Smooth muscle cell (in vitro differentiated cells): ENCODE data around the gene COL23A1. TPM values are rescaled to one million over a fixed set of nuclear protein-coding genes. Genes with fewer than 3 reads are reported as not detected.

Experiments used
- DNase-seq: peaks from one replicate; lab custom pipeline; 2025; ENCODE audit not compliant: unreplicated experiment; lab: John Stamatoyannopoulos, UW
- H2AFZ ChIP-seq: fragments of 200-600 bp; sonication (generic); 2 replicates; pipeline ENCODE4 v1.6.0; 2016; ENCODE audit warnings: antibody characterized with exemption, low read depth, mild to moderate bottlenecking
- H3F3A ChIP-seq: fragments of 200-600 bp; sonication (generic); 2 replicates; pipeline ENCODE4 v1.6.0; 2017; ENCODE audit warnings: antibody characterized with exemption, low read depth
- H3K27ac ChIP-seq: fragments of 200-600 bp; sonication (generic); 2 replicates; pipeline ENCODE4 v1.5.1; 2016; ENCODE audit warnings: low read depth, mild to moderate bottlenecking
- H3K27me3 ChIP-seq: fragments of 200-600 bp; sonication (generic); 2 replicates; pipeline ENCODE4 v1.6.1; 2016; ENCODE audit warnings: low read depth, mild to moderate bottlenecking
- H3K36me3 ChIP-seq: fragments of 200-600 bp; sonication (generic); 2 replicates; pipeline ENCODE4 v1.5.1; 2016; ENCODE audit warnings: low read depth
- H3K4me1 ChIP-seq: fragments of 200-600 bp; sonication (generic); 2 replicates; pipeline ENCODE4 v1.5.1; 2016; ENCODE audit warnings: low read depth
- H3K4me2 ChIP-seq: fragments of 200-600 bp; sonication (generic); 2 replicates; pipeline ENCODE4 v1.6.0; 2016; ENCODE audit warnings: mild to moderate bottlenecking
- H3K4me3 ChIP-seq: fragments of 200-600 bp; sonication (generic); 2 replicates; pipeline ENCODE4 v1.5.1; 2016; ENCODE audit warnings: mild to moderate bottlenecking
- H3K79me2 ChIP-seq: fragments of 200-600 bp; sonication (generic); 2 replicates; pipeline ENCODE4 v1.6.0; 2016; ENCODE audit warnings: low read depth, mild to moderate bottlenecking
- H3K9ac ChIP-seq: fragments of 200-600 bp; sonication (generic); 2 replicates; pipeline ENCODE4 v1.6.0; 2016; ENCODE audit warnings: low read depth
- H3K9me3 ChIP-seq: fragments of 200-600 bp; sonication (generic); replicated peaks from 2 replicates; pipeline ENCODE4 v1.5.1; 2016; ENCODE audit warnings: low read depth
- H4K20me1 ChIP-seq: fragments of 200-600 bp; sonication (generic); 2 replicates; pipeline ENCODE4 v1.6.0; 2016; ENCODE audit warnings: low read depth
- WGBS: methylation state at CpG from one replicate; pipeline ENCODE4 v1.1.7; 2016; ENCODE audit warnings: low lambda C conversion rate; 5-methylcytosine and 5-hydroxymethylcytosine counted together
- polyA plus RNA-seq: library from polyadenylated mRNA; unstranded; fragments of >200 nt; fragmentation: Nextera tagmentation; extraction: Ambion mirVana; gene quantifications from 2 replicates; pipeline ENCODE4 v1.2.1, GENCODE V29; 2016
- total RNA-seq: library from RNA; depleted of rRNA; stranded (reverse); fragments of >200 nt; gene quantifications from 2 replicates; pipeline ENCODE4 v1.2.3, GENCODE V29; 2014
- TF ChIP-seq, protein P1 (sequence below): fragments of 200-600 bp; sonication (generic); IDR thresholded peaks from 2 replicates; pipeline ENCODE4 v1.5.1; 2017; ENCODE audit warnings: borderline replicate concordance, mild to moderate bottlenecking, antibody characterized with exemption; ENCODE audit not compliant: insufficient read depth, poor library complexity, severe bottlenecking

Gene COL23A1
- total and polyA plus RNA-seq, 2 experiments from 2014 or later = 5.3 to 27.4 TPM

DNA sequence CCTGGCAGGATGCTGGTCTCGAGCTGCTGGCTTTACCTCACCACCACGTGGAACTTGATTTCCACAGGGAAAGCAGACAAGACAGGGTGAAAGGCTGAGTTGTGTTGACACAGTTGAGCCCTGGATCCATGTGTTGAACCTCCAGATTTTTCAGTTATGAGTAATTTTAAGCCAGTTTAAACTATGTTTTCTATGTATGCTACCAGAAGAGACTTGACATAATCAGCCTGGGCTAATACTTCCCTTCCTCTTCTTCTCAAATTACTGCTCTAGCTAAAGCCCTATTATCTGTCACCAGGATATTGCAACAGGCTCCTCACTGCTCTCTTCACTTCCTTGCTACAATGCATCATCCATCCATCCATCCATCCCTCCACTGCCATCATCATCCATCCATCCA lies 345.6 kb downstream of the COL23A1 start:
- no peak overlapping the region for H2AFZ ChIP-seq
- H3K9ac ChIP-seq = no peak overlapping the region
- no peaks in the 10 kb centered on the region for H3K36me3 ChIP-seq
- TF ChIP-seq, protein P1, sequence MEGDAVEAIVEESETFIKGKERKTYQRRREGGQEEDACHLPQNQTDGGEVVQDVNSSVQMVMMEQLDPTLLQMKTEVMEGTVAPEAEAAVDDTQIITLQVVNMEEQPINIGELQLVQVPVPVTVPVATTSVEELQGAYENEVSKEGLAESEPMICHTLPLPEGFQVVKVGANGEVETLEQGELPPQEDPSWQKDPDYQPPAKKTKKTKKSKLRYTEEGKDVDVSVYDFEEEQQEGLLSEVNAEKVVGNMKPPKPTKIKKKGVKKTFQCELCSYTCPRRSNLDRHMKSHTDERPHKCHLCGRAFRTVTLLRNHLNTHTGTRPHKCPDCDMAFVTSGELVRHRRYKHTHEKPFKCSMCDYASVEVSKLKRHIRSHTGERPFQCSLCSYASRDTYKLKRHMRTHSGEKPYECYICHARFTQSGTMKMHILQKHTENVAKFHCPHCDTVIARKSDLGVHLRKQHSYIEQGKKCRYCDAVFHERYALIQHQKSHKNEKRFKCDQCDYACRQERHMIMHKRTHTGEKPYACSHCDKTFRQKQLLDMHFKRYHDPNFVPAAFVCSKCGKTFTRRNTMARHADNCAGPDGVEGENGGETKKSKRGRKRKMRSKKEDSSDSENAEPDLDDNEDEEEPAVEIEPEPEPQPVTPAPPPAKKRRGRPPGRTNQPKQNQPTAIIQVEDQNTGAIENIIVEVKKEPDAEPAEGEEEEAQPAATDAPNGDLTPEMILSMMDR = no peak
- H4K20me1 ChIP-seq = no peaks in the 10 kb centered on the region
- H3K4me1 ChIP-seq = no peaks in the 10 kb centered on the region
- H3K27me3 ChIP-seq = no peaks in the 10 kb centered on the region
- peak overlapping the region; percentile 18 for H3K4me2 ChIP-seq
- H3F3A ChIP-seq = no peaks in the 10 kb centered on the region
- no peaks in the 10 kb centered on the region for H3K9me3 ChIP-seq
- H3K27ac ChIP-seq = peak overlapping the region; percentile 67
- no peaks in the 10 kb centered on the region for H3K79me2 ChIP-seq
- no peak for DNase-seq
- no peak overlapping the region for H3K4me3 ChIP-seq
- 29% methylated on average over 2 of the region's 2 CpGs for WGBS

DNA sequence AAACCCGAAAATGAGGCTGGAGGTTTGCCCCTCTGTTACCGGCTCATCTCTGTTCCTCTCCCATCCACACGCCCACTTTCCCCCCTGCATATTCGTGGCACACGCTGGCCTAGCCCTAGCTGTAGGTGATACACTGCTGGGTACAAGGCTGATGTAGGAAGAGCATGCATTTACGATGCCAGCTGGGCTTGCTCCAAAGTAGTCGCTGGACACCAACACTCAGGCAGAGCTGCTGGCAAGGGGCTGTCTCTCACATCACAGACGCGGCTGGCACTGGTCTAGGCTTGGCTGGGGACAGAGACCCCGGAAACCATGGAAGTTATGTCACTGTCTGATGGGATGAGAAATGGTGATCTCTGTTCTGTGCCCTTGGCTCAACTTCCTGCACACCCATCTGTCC lies 347.8 kb downstream of the COL23A1 start:
- DNase-seq = no peak
- no peaks in the 10 kb centered on the region for H3K4me1 ChIP-seq
- no peaks in the 10 kb centered on the region for H3K36me3 ChIP-seq
- TF ChIP-seq, protein P1 = no peak
- H3K79me2 ChIP-seq = no peaks in the 10 kb centered on the region
- no peak overlapping the region for H3K27ac ChIP-seq
- no peaks in the 10 kb centered on the region for H4K20me1 ChIP-seq
- no peak overlapping the region for H2AFZ ChIP-seq
- no peaks in the 10 kb centered on the region for H3F3A ChIP-seq
- no peaks in the 10 kb centered on the region for H3K9me3 ChIP-seq
- no peak overlapping the region for H3K4me2 ChIP-seq
- WGBS = 91% methylated on average over 10 of the region's 10 CpGs
- H3K9ac ChIP-seq = no peak overlapping the region
- H3K27me3 ChIP-seq = no peaks in the 10 kb centered on the region
- no peak overlapping the region for H3K4me3 ChIP-seq

DNA sequence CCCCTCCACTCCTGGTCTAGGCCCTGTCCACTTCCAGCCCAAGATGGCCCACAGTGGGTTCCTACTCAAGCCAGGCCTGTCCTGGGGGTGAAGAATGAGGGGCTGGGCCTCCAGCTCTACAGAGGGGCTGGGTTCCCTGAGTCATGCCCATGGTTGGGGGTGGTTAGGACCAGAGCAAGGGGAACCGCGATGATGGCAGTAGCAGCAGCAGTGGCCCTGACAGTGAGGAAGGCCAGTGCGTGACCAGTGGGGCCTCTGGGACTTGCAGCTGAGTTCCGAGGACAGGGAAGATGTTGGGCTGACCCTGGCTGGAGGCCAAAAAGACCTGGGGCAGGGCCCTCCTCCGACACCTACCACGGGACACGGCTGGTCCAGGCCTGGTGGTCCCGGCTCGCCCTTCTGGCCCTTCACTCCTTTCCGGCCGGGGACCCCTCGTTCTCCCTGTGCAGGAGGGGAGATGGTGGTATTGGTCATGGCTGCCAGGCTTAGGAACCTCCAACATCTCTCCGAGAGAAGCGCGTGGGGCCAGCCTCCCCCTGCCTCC lies 348.4 kb downstream of the COL23A1 start:
- TF ChIP-seq, protein P1 = no peak
- Histone ChIP-seq H3K4me2 (no peak overlapping the region), H3K27ac (no peak overlapping the region), H3K27me3 (no peaks in the 10 kb centered on the region), H3K9ac (no peak overlapping the region), H2AFZ (no peak overlapping the region), H3K4me1 (no peaks in the 10 kb centered on the region), H4K20me1 (no peaks in the 10 kb centered on the region), H3K36me3 (no peaks in the 10 kb centered on the region), H3K9me3 (no peaks in the 10 kb centered on the region), H3F3A (no peaks in the 10 kb centered on the region), H3K79me2 (no peaks in the 10 kb centered on the region), H3K4me3 (no peak overlapping the region)
- DNase-seq = no peak
- WGBS = 94% methylated on average over 13 of the region's 15 CpGs

DNA sequence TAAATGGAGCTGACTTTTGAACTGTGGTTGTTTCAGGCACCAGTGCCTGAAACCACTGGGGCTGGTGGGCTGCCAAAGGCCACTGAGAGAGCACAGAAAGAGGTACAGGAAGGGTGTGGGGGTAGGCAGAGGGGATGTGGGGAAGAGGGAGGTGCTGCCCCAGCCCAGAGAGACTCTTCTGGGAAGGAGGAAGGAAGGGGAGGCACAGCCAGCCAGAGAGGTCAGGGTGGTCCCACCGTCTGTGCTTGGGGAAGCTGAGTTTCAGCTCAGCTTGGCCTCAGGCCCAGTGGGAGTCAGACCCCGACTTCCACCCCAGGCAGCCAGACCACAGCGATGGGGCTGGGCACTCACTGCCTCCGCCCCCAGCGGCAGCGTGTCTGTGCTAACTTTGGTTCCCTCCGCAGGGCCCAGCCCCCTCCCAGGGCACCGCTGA lies 348.9 kb downstream of the COL23A1 start:
- WGBS = 84% methylated on average over 8 of the region's 8 CpGs
- no peak overlapping the region for H3K4me3 ChIP-seq
- H3K27ac ChIP-seq = no peak overlapping the region
- no peaks in the 10 kb centered on the region for H3K79me2 ChIP-seq
- H3K9ac ChIP-seq = no peak overlapping the region
- H3K36me3 ChIP-seq = no peaks in the 10 kb centered on the region
- H3K27me3 ChIP-seq = no peaks in the 10 kb centered on the region
- H4K20me1 ChIP-seq = no peaks in the 10 kb centered on the region
- DNase-seq = no peak
- TF ChIP-seq, protein P1 = no peak
- no peaks in the 10 kb centered on the region for H3K9me3 ChIP-seq
- H2AFZ ChIP-seq = no peak overlapping the region
- no peaks in the 10 kb centered on the region for H3F3A ChIP-seq
- no peak overlapping the region for H3K4me2 ChIP-seq
- H3K4me1 ChIP-seq = no peaks in the 10 kb centered on the region
